GM10847 (cell line): ENCODE data around the gene C1QL4.

Source experiments
- POLR2A ChIP-seq: IDR thresholded peaks from 2 replicates; pipeline ENCODE4 v1.6.1; 2011; ENCODE audit not compliant: insufficient read length; ENCODE audit errors: extremely low read depth

C1QL4 gene

DNA sequence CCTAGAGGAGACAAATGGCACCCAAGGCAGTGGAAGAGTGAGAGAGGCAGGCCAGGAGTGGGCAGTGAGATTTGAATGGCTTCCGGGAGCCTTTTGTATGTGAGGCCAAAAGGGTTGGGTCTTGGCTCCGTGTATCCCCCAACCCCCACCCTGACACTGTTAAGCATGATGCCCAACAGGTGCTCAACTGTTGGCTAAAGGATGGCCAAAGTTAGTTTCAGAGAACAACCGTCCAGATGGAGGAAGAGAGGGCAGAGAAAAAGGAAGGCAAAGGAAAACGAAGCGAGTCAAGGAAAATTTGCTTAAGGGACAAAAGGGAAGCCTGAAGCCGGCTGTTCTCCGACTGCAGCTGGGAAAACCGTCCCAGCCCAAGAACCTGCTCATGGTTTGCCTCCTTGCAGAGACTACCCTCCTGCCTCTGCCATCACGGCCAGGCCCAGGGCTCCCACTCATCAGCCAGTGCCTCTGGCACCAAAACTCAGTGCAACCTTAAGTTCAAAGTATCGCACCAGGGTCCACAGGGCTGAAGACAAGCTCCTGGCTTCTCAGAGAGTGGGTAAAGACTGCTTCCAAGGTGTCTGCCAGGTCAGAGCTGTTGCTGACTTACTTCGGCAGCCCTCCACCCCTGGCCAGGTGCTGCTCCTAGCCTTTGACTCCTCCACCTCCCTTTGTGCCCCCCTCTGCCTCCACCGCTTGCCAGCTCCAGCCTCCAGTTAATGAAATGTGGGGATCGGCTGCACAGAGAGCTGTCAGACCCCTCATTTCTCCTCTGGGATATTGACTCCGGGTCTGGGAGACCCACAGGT is 4.2 kb upstream of the C1QL4 start:
- TF ChIP-seq POLR2A, result no peak

DNA sequence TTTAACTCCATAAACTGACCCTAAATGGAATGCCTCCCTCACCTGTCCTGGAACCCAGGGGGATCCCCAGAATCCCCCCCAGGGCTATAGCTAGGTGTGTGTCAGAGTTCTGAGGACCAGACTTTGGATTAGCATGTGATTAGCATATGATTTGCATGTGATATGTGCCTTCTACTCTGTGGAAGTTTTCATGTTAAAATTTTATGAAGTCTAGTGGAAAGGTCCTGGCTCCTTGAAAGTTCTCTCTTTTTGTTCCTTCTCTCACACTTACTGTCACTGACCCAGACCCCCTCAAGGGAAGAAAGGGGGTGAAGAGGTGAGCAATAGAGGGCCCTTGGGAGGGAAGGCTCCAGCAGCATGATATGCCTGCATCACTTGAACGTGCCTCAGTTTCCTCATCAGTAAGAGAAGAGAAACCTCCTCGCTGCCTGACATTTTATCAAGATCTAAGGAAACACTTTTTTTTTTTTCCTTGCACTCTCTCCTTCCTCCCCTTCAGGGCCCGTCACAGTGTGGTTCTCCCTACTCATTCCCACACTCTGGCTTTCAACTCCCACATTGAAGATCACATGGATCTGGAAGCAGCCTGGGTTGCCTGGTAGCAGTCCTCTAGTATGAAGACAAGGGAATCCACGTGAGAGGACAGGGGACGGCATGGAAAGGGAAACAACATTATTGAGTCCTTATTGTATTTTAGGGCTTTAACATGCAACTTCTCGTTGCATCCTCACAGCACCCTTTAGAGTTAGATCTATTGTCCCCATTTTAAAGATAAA is 3.3 kb upstream of the C1QL4 start:
- no peak for TF ChIP-seq POLR2A

DNA sequence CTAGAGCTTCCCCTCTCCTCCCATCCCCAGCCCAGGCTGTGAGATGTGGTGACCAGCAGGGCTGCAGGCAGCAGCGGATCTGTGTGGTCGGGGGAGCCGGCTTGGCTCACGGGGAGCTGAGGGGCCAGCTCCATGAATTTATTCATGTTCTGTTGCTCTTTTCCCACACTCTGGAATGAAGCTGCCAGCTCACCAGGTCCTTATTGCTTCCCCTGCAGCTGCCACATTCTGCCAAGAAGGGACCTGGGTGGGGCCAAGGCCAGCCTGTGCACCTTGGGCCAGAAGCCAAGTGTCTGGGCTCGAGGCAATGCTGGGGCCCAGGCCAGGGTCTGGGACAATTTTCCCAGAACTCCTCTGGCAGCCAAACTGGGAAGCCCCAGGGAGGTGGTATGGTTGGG is 2.5 kb upstream of the C1QL4 start:
- no peak for TF ChIP-seq POLR2A

DNA sequence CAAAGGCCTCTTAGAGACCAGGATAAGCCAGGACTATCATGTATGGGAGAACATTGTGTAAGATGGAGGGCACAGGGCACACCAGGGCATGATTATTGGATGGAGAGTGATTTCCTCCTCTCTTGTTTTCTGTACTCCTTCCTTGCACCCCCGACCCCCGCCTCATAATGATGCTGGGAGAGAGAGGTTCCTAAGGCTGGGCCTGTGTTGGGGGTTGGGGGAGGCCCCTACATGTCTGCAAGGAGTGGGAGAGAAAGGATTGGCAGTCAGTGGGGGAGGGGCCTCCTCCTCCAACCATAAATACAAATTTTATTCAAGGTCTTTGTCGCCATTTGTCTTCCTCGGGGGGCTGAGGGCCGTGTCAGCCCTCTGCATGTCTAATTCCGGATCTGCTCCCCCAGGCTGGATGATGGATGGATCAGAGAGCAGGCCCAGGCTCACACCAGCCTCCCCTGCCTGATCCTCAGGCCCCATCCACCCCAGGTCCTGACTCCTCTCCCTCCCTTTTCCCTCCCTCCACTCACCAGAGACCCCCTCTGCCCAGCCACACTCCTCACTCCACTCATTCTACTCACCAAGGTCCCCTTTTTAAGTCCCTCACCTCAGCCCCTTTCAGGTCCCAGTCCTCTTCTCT is 2.0 kb upstream of the C1QL4 start:
- no peak for TF ChIP-seq POLR2A

DNA sequence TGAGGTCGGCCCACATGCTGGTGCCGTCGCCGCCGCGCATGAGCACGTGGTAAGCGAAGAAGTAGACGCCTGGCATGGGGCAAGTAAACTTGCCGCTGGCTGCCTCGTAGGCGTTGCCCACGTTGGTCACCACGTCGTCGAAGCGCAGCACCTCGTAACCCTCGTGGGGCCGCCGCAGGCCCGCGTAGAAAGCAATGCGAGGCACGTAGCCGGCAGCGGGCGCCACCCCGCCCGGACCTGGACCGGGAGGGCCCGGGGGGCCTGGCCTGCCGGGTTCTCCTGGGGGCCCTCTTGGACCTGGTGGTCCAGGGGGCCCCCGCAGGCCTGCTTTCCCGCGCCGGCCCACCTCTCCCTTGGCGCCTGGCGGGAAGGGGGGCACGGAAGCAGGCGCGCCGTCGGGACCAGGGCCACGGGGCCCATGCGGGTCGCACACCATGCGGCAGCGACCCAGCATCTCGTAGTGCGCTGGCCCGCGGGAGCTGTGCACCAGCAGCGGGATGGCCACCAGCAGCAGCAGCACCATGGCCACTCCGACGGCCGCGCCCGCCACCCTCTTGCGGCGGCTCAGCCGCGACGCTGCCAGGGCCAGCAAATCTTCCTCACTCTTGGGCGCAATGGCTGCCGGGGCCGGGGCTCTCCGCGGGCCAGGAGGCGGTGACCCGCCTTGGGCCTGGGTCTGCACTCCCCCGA is 888 bp downstream of the C1QL4 start:
- no peak for TF ChIP-seq POLR2A

DNA sequence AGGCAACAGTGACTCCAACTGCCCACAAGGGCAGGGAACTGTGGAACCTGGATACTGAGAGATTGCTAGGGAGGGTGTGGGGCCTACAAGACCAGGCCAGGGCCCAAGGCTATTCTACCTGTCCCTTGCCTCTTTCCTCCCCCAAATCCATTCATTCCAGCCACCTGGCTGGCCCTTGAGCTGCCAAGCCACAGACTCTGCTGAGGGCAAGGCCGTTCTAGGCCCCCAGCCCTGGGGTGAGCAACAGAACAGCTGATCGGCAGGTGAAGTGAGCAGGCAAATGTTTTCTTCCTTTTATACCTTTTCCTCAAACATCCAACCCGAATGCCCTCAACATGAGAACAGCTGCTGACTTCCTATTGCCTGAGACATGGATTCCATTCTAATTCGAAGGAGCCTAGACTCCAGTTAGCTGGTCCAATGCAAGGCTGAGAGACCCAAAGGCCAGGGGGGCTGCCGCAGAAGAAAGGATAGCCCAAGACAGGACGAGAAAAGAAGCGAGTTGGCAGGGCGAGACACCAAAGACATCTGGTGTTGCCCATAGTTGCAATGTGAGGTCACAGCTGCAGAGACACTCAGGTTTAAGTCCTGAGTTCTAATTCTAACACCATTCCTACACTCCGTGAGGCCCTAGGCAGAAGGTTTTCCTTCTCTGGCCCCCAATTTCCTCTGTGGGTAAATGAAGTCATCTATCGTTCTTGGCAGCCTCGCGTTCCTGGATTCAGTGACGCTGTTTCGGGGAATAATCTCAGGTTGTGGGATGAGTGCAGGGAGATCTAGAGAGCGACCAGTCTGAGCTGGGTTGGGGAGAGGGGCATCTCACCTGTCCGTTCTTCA is 1.7 kb downstream of the C1QL4 start:
- TF ChIP-seq POLR2A, result no peak

DNA sequence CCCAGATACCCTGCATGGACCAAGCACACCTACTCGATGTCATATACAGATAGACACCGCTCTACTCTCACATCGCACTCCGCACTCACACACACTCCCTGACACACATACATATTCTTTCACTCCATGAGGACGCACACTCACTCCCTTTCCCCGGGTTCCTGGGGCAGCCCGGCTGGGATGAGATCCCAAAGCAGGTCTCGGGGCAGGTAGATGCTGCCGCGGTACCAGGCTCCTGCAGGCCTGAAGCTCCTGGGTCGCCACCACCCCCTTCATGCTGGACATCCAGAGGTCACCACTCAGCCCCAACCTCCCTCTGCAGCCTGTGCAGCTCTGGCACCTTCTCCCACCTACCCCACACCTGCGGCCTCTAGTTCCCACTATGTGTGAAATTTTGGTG is 2.3 kb downstream of the C1QL4 start:
- TF ChIP-seq POLR2A, result no peak

DNA sequence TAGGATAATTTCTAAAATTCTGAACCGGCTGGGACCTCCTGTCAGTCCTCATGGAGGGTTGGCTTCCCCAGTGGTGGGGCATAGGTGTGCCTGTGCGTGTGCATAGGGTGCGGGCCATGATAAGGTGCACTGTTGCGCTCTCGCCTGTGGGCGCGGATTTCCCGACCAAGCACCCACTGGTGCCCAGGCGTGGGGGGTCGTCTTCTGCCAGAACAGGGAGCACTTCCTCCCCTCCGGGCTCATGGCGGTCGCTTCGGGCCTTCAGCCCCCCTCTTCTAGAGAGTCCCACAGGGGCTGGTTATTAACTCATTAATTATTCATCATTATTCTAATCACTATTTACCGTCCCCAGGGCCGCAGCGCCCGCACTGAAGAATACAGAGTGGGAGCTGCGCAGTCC is 2.8 kb downstream of the C1QL4 start:
- TF ChIP-seq POLR2A, result no peak

DNA sequence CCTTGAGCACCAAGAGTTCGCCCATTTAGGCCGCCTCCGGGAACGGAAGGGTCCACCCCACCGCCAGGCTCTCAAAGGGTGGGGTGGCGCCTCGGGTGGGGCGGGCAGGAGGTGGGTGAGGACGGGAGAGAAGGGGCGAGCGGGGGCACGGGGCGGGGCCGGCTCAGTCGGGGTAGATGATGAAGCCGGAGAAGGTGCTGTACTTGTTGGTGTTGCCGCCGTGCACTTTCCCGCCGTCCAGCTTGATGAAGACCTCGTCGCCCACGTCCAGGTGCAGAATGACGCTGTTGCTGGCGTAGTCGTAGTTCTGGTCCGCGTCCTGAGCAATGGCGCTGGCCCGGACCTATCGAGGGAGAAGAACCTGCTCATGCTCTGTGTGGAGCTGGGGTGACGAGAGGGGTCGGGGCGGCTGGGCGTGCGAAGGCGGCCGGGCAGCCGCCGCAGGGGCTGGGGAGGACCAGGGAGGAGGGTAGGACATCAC is 4.1 kb downstream of the C1QL4 start:
- no peak for TF ChIP-seq POLR2A

DNA sequence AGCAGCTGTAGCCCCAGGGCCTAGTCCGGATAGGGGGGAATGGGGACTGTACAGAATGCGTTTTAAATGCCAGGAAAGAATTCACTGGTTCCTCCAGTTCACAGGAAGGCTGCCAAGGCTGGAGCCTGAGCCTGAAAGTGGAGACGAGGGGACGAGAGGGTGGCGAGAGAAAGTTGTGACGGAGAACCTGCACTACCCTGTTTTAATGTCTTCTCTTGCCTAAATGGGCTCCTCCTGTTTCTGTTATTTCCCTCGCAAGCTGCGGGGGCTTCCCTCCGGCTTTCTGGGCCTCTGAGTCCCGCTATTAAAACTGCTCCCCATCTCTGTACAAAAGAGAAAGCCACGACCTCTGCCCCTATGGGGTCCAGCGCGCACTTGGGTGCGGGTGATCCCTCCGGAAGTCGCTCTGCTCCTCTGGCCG is 4.5 kb downstream of the C1QL4 start:
- TF ChIP-seq POLR2A, result no peak

DNA sequence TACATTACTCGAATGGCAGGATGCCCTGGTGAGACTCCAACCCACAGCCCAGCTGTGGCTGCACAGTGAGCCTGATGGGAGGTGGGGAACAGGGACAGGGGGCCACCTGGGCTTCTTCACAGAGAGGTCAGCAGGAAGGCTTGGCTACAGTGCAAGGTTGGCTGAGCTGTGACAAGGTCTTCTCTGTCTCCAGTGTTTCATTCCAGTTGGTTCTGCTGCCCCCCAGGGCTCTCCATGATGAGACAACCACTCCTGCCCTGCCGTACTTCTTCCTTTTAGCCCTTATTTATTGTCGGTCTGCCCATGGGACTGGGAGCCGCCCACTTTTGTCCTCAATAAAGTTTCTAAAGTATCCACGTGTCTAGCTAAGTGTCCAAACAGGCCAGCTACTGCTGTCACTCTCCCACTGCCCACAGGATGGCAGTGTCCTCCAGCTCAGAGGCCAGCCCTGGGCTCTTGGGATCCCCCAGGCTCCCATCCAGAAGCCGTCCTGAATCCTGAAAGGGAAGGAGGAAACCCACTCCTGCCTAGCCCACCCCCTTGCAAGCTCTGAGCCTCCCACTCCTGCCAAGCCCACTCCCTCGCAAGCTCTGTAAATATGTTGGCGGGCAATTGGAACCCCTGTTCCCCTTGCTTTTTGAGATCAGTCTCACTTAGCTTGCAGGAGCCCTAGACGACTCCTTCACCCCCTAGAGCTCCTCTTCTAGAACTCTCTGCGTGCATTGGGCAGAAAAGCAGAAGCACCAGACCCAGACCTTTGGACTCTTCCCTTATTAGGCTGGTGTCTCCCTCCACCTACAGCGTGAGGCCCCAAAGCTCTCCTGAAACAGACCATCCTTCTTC is 5.4 kb downstream of the C1QL4 start:
- no peak for TF ChIP-seq POLR2A

DNA sequence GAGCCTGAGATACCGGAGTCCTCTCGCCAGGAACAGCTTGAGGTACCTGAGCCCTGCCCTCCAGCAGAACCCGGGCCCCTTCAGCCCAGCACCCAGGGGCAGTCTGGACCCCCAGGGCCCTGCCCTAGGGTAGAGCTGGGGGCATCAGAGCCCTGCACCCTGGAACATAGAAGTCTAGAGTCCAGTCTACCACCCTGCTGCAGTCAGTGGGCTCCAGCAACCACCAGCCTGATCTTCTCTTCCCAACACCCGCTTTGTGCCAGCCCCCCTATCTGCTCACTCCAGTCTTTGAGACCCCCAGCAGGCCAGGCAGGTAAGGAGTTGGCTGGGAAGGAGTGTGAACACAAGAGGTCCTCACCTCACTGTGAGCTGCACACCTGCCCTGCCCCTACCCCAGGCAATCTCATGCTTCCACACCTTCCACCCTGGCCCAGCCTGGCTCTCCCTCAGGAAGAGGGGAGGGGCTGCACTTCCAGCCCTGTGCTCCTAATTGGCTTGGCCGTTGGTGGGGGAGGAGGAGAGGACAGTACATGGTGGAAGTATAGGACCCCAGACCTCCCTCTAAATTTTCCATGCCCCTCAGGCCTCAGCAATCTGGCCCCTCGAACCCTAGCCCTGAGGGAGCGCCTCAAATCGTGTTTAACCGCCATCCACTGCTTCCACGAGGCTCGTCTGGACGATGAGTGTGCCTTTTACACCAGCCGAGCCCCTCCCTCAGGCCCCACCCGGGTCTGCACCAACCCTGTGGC is 6.2 kb downstream of the C1QL4 start:
- no peak for TF ChIP-seq POLR2A
